ENCODE measurements around the gene TSPY3.
"Not testable (repeated sequence)": the region's sequence is repeated elsewhere in the genome, so short reads cannot be mapped to it uniquely, and the experiment has no call there.

The TSPY3 gene

GRCh38 chrY:9398121-9398520 is at the start of gene TSPY3:
Gene TSPY3, plus strand, starts transcription at chrY:9398421. Its CDS starts 46 bp downstream, at chrY:9398467.
- DNase-seq (ENCODE audit: low spot score), result not testable (repeated sequence)

DNA sequence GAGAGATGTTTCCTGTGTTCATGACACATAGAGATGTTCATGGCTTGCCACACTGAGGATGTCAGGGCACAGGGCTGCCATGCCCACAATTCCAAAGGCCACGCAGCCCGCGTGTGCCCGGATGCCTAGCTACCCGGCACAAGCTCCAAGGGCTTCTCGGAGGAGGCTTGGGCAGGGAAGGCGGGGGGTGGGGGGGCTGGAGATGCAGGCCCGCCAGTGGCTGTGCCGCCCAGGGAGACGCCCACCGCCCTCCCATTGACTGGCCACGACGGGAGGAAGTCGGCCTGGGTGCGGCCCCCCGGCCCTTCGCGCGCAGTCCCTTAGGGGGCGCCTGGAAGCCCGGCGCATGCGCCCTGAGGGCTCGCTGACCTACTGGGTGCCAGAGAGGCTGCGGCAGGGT is 40.7 kb upstream of the TSPY3 start, which contains the start of gene TSPY8:
TSPY8 (plus strand) TSS at position 301 of the 400 bp plus-strand sequence; CDS start at position 347, 46 bp downstream.
- not testable (repeated sequence) for DNase-seq (ENCODE audit: low spot score)

GRCh38 chrY:9396527-9396926 is 1.7 kb upstream of the TSPY3 start:
- not testable (repeated sequence) for DNase-seq (ENCODE audit: low spot score)
